WTC11 (cell line): ENCODE measurements around the gene NKG7. TPM values are rescaled to one million over a fixed set of nuclear protein-coding genes. Genes with fewer than 3 reads are reported as not detected.
"Not testable (repeated sequence)": the region's sequence is repeated elsewhere in the genome, so short reads cannot be mapped to it uniquely, and the experiment has no call there.

ENCODE experiments used
- ATAC-seq: fragments of 200-7000 bp; cut with Tn5 transposase; 2 replicates; pipeline ENCODE4 v1.10.0; 2021; ENCODE audit warnings: mild to moderate bottlenecking, moderate library complexity
- CTCF ChIA-PET: fragments of 300-600 bp; sonication (Branson Sonifier 250); formaldehyde crosslinking; loops from one replicate; lab custom pipeline; 2021; ENCODE audit warnings: antibody characterized with exemption; lab: Charles Lee
- POLR2A ChIA-PET: fragments of 350-600 bp; sonication (Branson Sonifier 250); formaldehyde crosslinking; loops from one replicate; lab custom pipeline; 2021; ENCODE audit warnings: antibody characterized with exemption; lab: Charles Lee
- DNase-seq: peaks from one replicate; pipeline ENCODE4 v3.0.0; 2021; ENCODE audit warnings: low spot score
- H3K27ac Mint-ChIP-seq: 2 replicates; pipeline ENCODE4 v1.8.0; 2021; ENCODE audit warnings: mixed read lengths
- H3K27me3 Mint-ChIP-seq: 2 replicates; pipeline ENCODE4 v1.8.0; 2021; ENCODE audit warnings: low read depth, mild to moderate bottlenecking, moderate library complexity, mixed read lengths
- H3K36me3 Mint-ChIP-seq: 2 replicates; pipeline ENCODE4 v1.8.0; 2021; ENCODE audit warnings: mixed read lengths
- H3K4me1 Mint-ChIP-seq: 2 replicates; pipeline ENCODE4 v1.8.0; 2022; ENCODE audit warnings: mixed read lengths
- H3K4me3 Mint-ChIP-seq: 2 replicates; pipeline ENCODE4 v1.8.0; 2021; ENCODE audit warnings: mild to moderate bottlenecking, moderate library complexity, mixed read lengths
- H3K9me3 Mint-ChIP-seq: 2 replicates; pipeline ENCODE4 v1.8.0; 2021; ENCODE audit warnings: mixed read lengths
- ATF2 ChIP-seq: sonication (generic); formaldehyde crosslinking; IDR thresholded peaks from 2 replicates; pipeline ENCODE4 v1.8.1; 2022; ENCODE audit warnings: low read depth, missing genetic modification reagents, borderline replicate concordance
- CBFB ChIP-seq: sonication (generic); formaldehyde crosslinking; IDR thresholded peaks from 2 replicates; pipeline ENCODE4 v1.8.1; 2022; ENCODE audit warnings: mild to moderate bottlenecking, low read depth, missing genetic modification reagents
- CTCF ChIP-seq: fragments of 200-600 bp; IDR thresholded peaks from 2 replicates; pipeline ENCODE4 v1.8.0; 2022; ENCODE audit warnings: antibody characterized with exemption
- E2F4 ChIP-seq: sonication (generic); formaldehyde crosslinking; IDR thresholded peaks from 2 replicates; pipeline ENCODE4 v1.8.1; 2022; ENCODE audit warnings: low read depth, mild to moderate bottlenecking, moderate library complexity, missing genetic modification reagents, borderline replicate concordance
- E2F5 ChIP-seq: sonication (generic); formaldehyde crosslinking; IDR thresholded peaks from 2 replicates; pipeline ENCODE4 v1.8.1; 2022; ENCODE audit warnings: mild to moderate bottlenecking, moderate library complexity, missing genetic modification reagents
- ERG ChIP-seq: fragments of 250-450 bp; sonication (Bioruptor Pico); IDR thresholded peaks from 2 replicates; pipeline ENCODE4 v1.8.0; 2021; ENCODE audit warnings: mild to moderate bottlenecking
- FOXP1 ChIP-seq: sonication (generic); formaldehyde crosslinking; IDR thresholded peaks from 2 replicates; pipeline ENCODE4 v1.8.0; 2022; ENCODE audit warnings: missing genetic modification reagents, mild to moderate bottlenecking, moderate library complexity, borderline replicate concordance
- GRHL2 ChIP-seq: fragments of 250-450 bp; sonication (Bioruptor Pico); IDR thresholded peaks from 2 replicates; pipeline ENCODE4 v1.8.0; 2022; ENCODE audit warnings: mild to moderate bottlenecking, moderate library complexity; ENCODE audit not compliant: insufficient replicate concordance, severe bottlenecking
- GTF2I ChIP-seq: fragments of 250-450 bp; sonication (Bioruptor Pico); conservative IDR thresholded peaks from 2 replicates; pipeline ENCODE4 v1.4.0; 2021; ENCODE audit warnings: mild to moderate bottlenecking
- IRF1 ChIP-seq: sonication (generic); formaldehyde crosslinking; IDR thresholded peaks from 2 replicates; pipeline ENCODE4 v1.8.0; 2023; ENCODE audit warnings: missing genetic modification reagents
- MAX ChIP-seq: sonication (generic); formaldehyde crosslinking; IDR thresholded peaks from 2 replicates; pipeline ENCODE4 v1.8.0; 2022; ENCODE audit warnings: mild to moderate bottlenecking, missing genetic modification reagents
- MLX ChIP-seq: sonication (generic); formaldehyde crosslinking; IDR thresholded peaks from 2 replicates; pipeline ENCODE4 v1.8.1; 2023; ENCODE audit warnings: mild to moderate bottlenecking, missing genetic modification reagents, moderate library complexity
- NR2C2 ChIP-seq: sonication (generic); formaldehyde crosslinking; IDR thresholded peaks from 2 replicates; pipeline ENCODE4 v1.8.0; 2022; ENCODE audit warnings: mild to moderate bottlenecking, missing genetic modification reagents
- SMAD3 ChIP-seq: sonication (generic); formaldehyde crosslinking; IDR thresholded peaks from 2 replicates; pipeline ENCODE4 v1.8.0; 2022; ENCODE audit warnings: missing genetic modification reagents, mild to moderate bottlenecking, borderline replicate concordance
- USF2 ChIP-seq: sonication (generic); formaldehyde crosslinking; IDR thresholded peaks from 2 replicates; pipeline ENCODE4 v1.8.1; 2023; ENCODE audit warnings: mild to moderate bottlenecking, missing genetic modification reagents, moderate library complexity
- total RNA-seq: library from RNA; stranded (reverse); gene quantifications from 3 replicates; pipeline ENCODE4 v1.2.3, GENCODE V29; 2021

The NKG7 gene
- total RNA-seq, 1 experiment from 2014 or later = 0.63 TPM

- TF ChIP-seq USF2 (no peak), E2F4 (CRISPR knock-in tag) (no peak), IRF1 (CRISPR knock-in tag) (no peak), MAX (CRISPR knock-in tag) (no peak), MLX (CRISPR knock-in tag) (no peak), E2F5 (CRISPR knock-in tag) (no peak), NR2C2 (CRISPR knock-in tag) (no peak), FOXP1 (CRISPR knock-in tag) (no peak), GRHL2 (CRISPR knock-in tag) (no peak), ATF2 (no peak), GTF2I (no peak), SMAD3 (CRISPR knock-in tag) (no peak)
- Mint-ChIP-seq H3K4me1 (peaks cover 24% of the 10 kb centered on the region), H3K27me3 (peaks cover 15% of the 10 kb centered on the region), H3K9me3 (peaks cover 26% of the 10 kb centered on the region), H3K27ac (no peak overlapping the region), H3K4me3 (no peak overlapping the region), H3K36me3 (peaks cover 36% of the 10 kb centered on the region)
- ATAC-seq (no peak), DNase-seq (no peak)
- POLR2A ChIA-PET = no interaction called here
- CTCF ChIA-PET = interaction anchor here (1.1 to 2.1 kb wide), 2 partner anchors 23 to 103 kb away, joined by 3 to 10 read pairs; no protein-coding TSS in a partner anchor
These were observed 26.8 kb upstream of the NKG7 start for GRCh38 chr19:51399231-51399630.

- Mint-ChIP-seq H3K4me3 (no peak overlapping the region), H3K9me3 (peaks cover 19% of the 10 kb centered on the region), H3K27me3 (peaks cover 10% of the 10 kb centered on the region), H3K4me1 (peaks cover 26% of the 10 kb centered on the region), H3K36me3 (peaks cover 26% of the 10 kb centered on the region)
- ATAC-seq = no peak
- DNase-seq = no peak
- TF ChIP-seq CTCF (peak; percentile 30; the same call in 1 of the 2 replicates), ERG (CRISPR knock-in tag) (no peak), ATF2 (no peak), CBFB (CRISPR knock-in tag) (no peak)
- TF ChIP-seq, all 79 proteins: peak for 1
- peak overlapping the region; percentile 62; the same call in 1 of the 2 replicates for H3K27ac Mint-ChIP-seq
- POLR2A ChIA-PET = no interaction called here
- CTCF ChIA-PET = interaction anchor here (0.6 to 4.4 kb wide), 12 partner anchors 9 to 210 kb away, joined by 3 to 41 read pairs (median 4); partner anchors contain the start of genes LIM2 and SIGLEC10
These were observed 25.7 kb upstream of the NKG7 start for GRCh38 chr19:51398096-51398704.

GRCh38 chr19:51397453-51397852, 25.0 kb upstream of the NKG7 start:
- not testable (repeated sequence) for H3K4me3 Mint-ChIP-seq

More at GRCh38 chr19:51397453-51397852, 25.0 kb upstream of the NKG7 start:
- ATAC-seq, DNase-seq, H3K27me3 Mint-ChIP-seq, POLR2A ChIA-PET: not testable (repeated sequence)
- Mint-ChIP-seq H3K36me3 (peaks cover 19% of the 10 kb centered on the region), H3K27ac (peak overlapping the region; percentile 28; the same call in 1 of the 2 replicates), H3K4me1 (peaks cover 29% of the 10 kb centered on the region), H3K9me3 (peaks cover 13% of the 10 kb centered on the region)
- CTCF ChIA-PET = interaction anchor here (0.6 to 4.4 kb wide), 12 partner anchors 8 to 211 kb away, joined by 3 to 41 read pairs (median 4); partner anchors contain the start of genes LIM2 and SIGLEC10
